Activated CD4-positive, alpha-beta memory T cell treated with anti-CD3 and anti-CD28 coated beads for 36 hours (primary cell): ENCODE data around the gene C19orf44. TPM values are rescaled to one million over a fixed set of nuclear protein-coding genes. Genes with fewer than 3 reads are reported as not detected.
A peak's percentile ranks its signal among the peaks of the same experiment; 100 is the strongest.
"Not testable (repeated sequence)": the region's sequence is repeated elsewhere in the genome, so short reads cannot be mapped to it uniquely, and the experiment has no call there.

ENCODE experiments used
- CTCF ChIA-PET: fragments of 350-600 bp; sonication (Branson Sonifier 250); formaldehyde crosslinking; loops from one replicate; lab custom pipeline; 2021; ENCODE audit warnings: antibody characterized with exemption, inconsistent platforms; lab: Charles Lee
- POLR2A ChIA-PET: fragments of 350-600 bp; sonication (Branson Sonifier 250); formaldehyde crosslinking; loops from one replicate; lab custom pipeline; 2021; ENCODE audit warnings: antibody characterized with exemption; lab: Charles Lee
- DNase-seq: peaks from one replicate; pipeline ENCODE4 v3.0.0-alpha.2; 2020
- H3K27ac Mint-ChIP-seq: one replicate; pipeline ENCODE4 v1.8.0; 2021; ENCODE audit warnings: mixed read lengths
- H3K27me3 Mint-ChIP-seq: one replicate; pipeline ENCODE4 v1.8.0; 2021; ENCODE audit warnings: mixed read lengths
- H3K36me3 Mint-ChIP-seq: one replicate; pipeline ENCODE4 v1.8.0; 2021; ENCODE audit warnings: mixed read lengths
- H3K4me1 Mint-ChIP-seq: one replicate; pipeline ENCODE4 v1.8.0; 2021; ENCODE audit warnings: low read depth, mixed read lengths
- H3K4me3 Mint-ChIP-seq: one replicate; pipeline ENCODE4 v1.8.0; 2021; ENCODE audit warnings: mild to moderate bottlenecking, mixed read lengths
- H3K9me3 Mint-ChIP-seq: one replicate; pipeline ENCODE4 v1.8.0; 2021; ENCODE audit warnings: mixed read lengths
- intact Hi-C: fragments of 100-400 bp; cut with micrococcal nuclease; formaldehyde crosslinking; loops from one replicate; pipeline ENCODE4 v1.15.1; 2023
- total RNA-seq, 2 experiments: library from RNA; stranded (reverse); gene quantifications; one replicate each; pipeline ENCODE4 v1.2.3, GENCODE V29; 2021

C19orf44 gene
- total RNA-seq, 2 experiments from 2014 or later: 2.2 to 2.6 TPM

GRCh38 chr19:16470911-16471811, 25.0 kb upstream of the C19orf44 start:
- no peaks in the 10 kb centered on the region for H3K9me3 Mint-ChIP-seq
- H3K27ac Mint-ChIP-seq: peak overlapping the region; percentile 45
- peaks cover 34% of the 10 kb centered on the region for H3K4me1 Mint-ChIP-seq
- ChIA-PET POLR2A (interaction anchor here (1.3 kb wide), 1 partner anchor 713 kb away, joined by 3 read pairs; no protein-coding TSS in a partner anchor), CTCF (interaction anchor here (0.6 kb wide), 1 partner anchor 78 kb away, joined by 3 read pairs; no protein-coding TSS in a partner anchor)
- peak overlapping the region; percentile 87 for H3K4me3 Mint-ChIP-seq
- peak; percentile 55 for DNase-seq
- intact Hi-C loops: no loop called here
- H3K36me3 Mint-ChIP-seq: peaks cover 1% of the 10 kb centered on the region
- H3K27me3 Mint-ChIP-seq: no peaks in the 10 kb centered on the region

- H3K27me3 Mint-ChIP-seq, H3K9me3 Mint-ChIP-seq, CTCF ChIA-PET, POLR2A ChIA-PET, H3K27ac Mint-ChIP-seq, DNase-seq, H3K36me3 Mint-ChIP-seq: not testable (repeated sequence)
- peak overlapping the region; percentile 76 for H3K4me3 Mint-ChIP-seq
- peaks cover 26% of the 10 kb centered on the region for H3K4me1 Mint-ChIP-seq
- intact Hi-C loops: loop anchor here (1.0 to 2.0 kb wide), 2 partner anchors 24 to 156 kb away; partner anchors contain the start of genes C19orf44, CALR3 and MED26
These were observed 23.7 kb upstream of the C19orf44 start for GRCh38 chr19:16472559-16472899.

- peaks cover 22% of the 10 kb centered on the region for H3K4me1 Mint-ChIP-seq
- H3K9me3 Mint-ChIP-seq: no peaks in the 10 kb centered on the region
- ChIA-PET CTCF (no interaction called here), POLR2A (no interaction called here)
- H3K36me3 Mint-ChIP-seq: peaks cover 1% of the 10 kb centered on the region
- H3K27ac Mint-ChIP-seq: no peak overlapping the region
- intact Hi-C loops: loop anchor here (1.0 to 2.0 kb wide), 2 partner anchors 24 to 155 kb away; partner anchors contain the start of genes C19orf44, CALR3 and MED26
- H3K4me3 Mint-ChIP-seq: no peak overlapping the region
- no peak for DNase-seq
- H3K27me3 Mint-ChIP-seq: no peaks in the 10 kb centered on the region
These were observed 23.2 kb upstream of the C19orf44 start for GRCh38 chr19:16472992-16473391.

- POLR2A ChIA-PET: no interaction called here
- intact Hi-C loops: loop anchor here (2.0 kb wide), 1 partner anchor 23 kb away; the partner anchor contains the start of genes C19orf44 and CALR3
- H3K36me3 Mint-ChIP-seq: peaks cover 1% of the 10 kb centered on the region
- H3K27me3 Mint-ChIP-seq: no peaks in the 10 kb centered on the region
- no peaks in the 10 kb centered on the region for H3K9me3 Mint-ChIP-seq
- H3K4me1 Mint-ChIP-seq: peaks cover 19% of the 10 kb centered on the region
- CTCF ChIA-PET: no interaction called here
- H3K27ac Mint-ChIP-seq: no peak overlapping the region
- H3K4me3 Mint-ChIP-seq: no peak overlapping the region
- DNase-seq: no peak
These were observed 22.3 kb upstream of the C19orf44 start for GRCh38 chr19:16473875-16474392.

GRCh38 chr19:16476401-16476800, 19.8 kb upstream of the C19orf44 start:
- CTCF ChIA-PET: interaction anchor here (0.6 kb wide), 1 partner anchor 71 kb away, joined by 3 read pairs; no protein-coding TSS in a partner anchor
- Mint-ChIP-seq H3K9me3 (no peaks in the 10 kb centered on the region), H3K27me3 (no peaks in the 10 kb centered on the region), H3K36me3 (peaks cover 1% of the 10 kb centered on the region), H3K4me3 (no peak overlapping the region), H3K4me1 (no peaks in the 10 kb centered on the region), H3K27ac (no peak overlapping the region)
- intact Hi-C loops: no loop called here
- DNase-seq: no peak
- POLR2A ChIA-PET: no interaction called here

- intact Hi-C loops: no loop called here
- H3K27me3 Mint-ChIP-seq: no peaks in the 10 kb centered on the region
- H3K27ac Mint-ChIP-seq: no peak overlapping the region
- ChIA-PET CTCF (no interaction called here), POLR2A (interaction anchor here (1.2 kb wide), 1 partner anchor 25 kb away, joined by 3 read pairs; no protein-coding TSS in a partner anchor)
- no peak overlapping the region for H3K4me3 Mint-ChIP-seq
- DNase-seq: no peak
- no peaks in the 10 kb centered on the region for H3K9me3 Mint-ChIP-seq
- no peaks in the 10 kb centered on the region for H3K4me1 Mint-ChIP-seq
- H3K36me3 Mint-ChIP-seq: peaks cover 1% of the 10 kb centered on the region
These were observed 18.9 kb upstream of the C19orf44 start for GRCh38 chr19:16477311-16477710.

GRCh38 chr19:16482745-16483144, 13.4 kb upstream of the C19orf44 start:
- H3K27ac Mint-ChIP-seq: no peak overlapping the region
- H3K4me3 Mint-ChIP-seq: no peak overlapping the region
- ChIA-PET POLR2A (no interaction called here), CTCF (no interaction called here)
- H3K36me3 Mint-ChIP-seq: no peaks in the 10 kb centered on the region
- intact Hi-C loops: no loop called here
- no peaks in the 10 kb centered on the region for H3K9me3 Mint-ChIP-seq
- no peaks in the 10 kb centered on the region for H3K27me3 Mint-ChIP-seq
- no peak for DNase-seq
- no peaks in the 10 kb centered on the region for H3K4me1 Mint-ChIP-seq

GRCh38 chr19:16486476-16486875, 9.7 kb upstream of the C19orf44 start:
- H3K9me3 Mint-ChIP-seq, H3K27me3 Mint-ChIP-seq, POLR2A ChIA-PET, intact Hi-C loops, H3K4me1 Mint-ChIP-seq, H3K4me3 Mint-ChIP-seq, H3K27ac Mint-ChIP-seq, H3K36me3 Mint-ChIP-seq, DNase-seq: not testable (repeated sequence)
- CTCF ChIA-PET: interaction anchor here (0.7 to 0.9 kb wide), 2 partner anchors 31 to 46 kb away, joined by 3 read pairs; no protein-coding TSS in a partner anchor

- intact Hi-C loops: loop anchor here (1.0 to 5.0 kb wide), 6 partner anchors 24 to 299 kb away; partner anchors contain the start of genes AP1M1, CHERP and MED26
- POLR2A ChIA-PET: interaction anchor here (1.2 to 1.5 kb wide), 3 partner anchors 88 to 132 kb away, joined by 3 to 4 read pairs (median 3); partner anchors contain the start of gene MED26
- Mint-ChIP-seq H3K4me1 (peaks cover 17% of the 10 kb centered on the region), H3K9me3 (no peaks in the 10 kb centered on the region), H3K4me3 (peak overlapping the region; percentile 93), H3K27ac (no peak overlapping the region), H3K27me3 (no peaks in the 10 kb centered on the region), H3K36me3 (peaks cover 4% of the 10 kb centered on the region)
- no peak for DNase-seq
- CTCF ChIA-PET: interaction anchor here (1.0 kb wide), 1 partner anchor 28 kb away, joined by 3 read pairs; no protein-coding TSS in a partner anchor
These were observed 404 bp downstream of the C19orf44 start for GRCh38 chr19:16496613-16496983.

- intact Hi-C loops: loop anchor here (2.0 to 5.0 kb wide), 2 partner anchors 24 to 90 kb away; no protein-coding TSS in a partner anchor
These were observed 848 bp downstream of the C19orf44 start for GRCh38 chr19:16497042-16497441.

GRCh38 chr19:16497837-16498236, 1.6 kb downstream of the C19orf44 start:
- intact Hi-C loops: loop anchor here (2.0 to 5.0 kb wide), 2 partner anchors 25 to 89 kb away; no protein-coding TSS in a partner anchor
- CTCF ChIA-PET: interaction anchor here (0.7 kb wide), 1 partner anchor 56 kb away, joined by 4 read pairs; no protein-coding TSS in a partner anchor

More at GRCh38 chr19:16497042-16497441, 848 bp downstream of the C19orf44 start:
- DNase-seq: no peak
- CTCF ChIA-PET: interaction anchor here (1.0 kb wide), 1 partner anchor 29 kb away, joined by 3 read pairs; no protein-coding TSS in a partner anchor
- H3K4me3 Mint-ChIP-seq: peak overlapping the region; percentile 93
- H3K36me3 Mint-ChIP-seq: peaks cover 4% of the 10 kb centered on the region
- H3K9me3 Mint-ChIP-seq: no peaks in the 10 kb centered on the region
- H3K27me3 Mint-ChIP-seq: no peaks in the 10 kb centered on the region
- POLR2A ChIA-PET: interaction anchor here (1.5 kb wide), 1 partner anchor 131 kb away, joined by 4 read pairs; the partner anchor contains the start of gene MED26
- no peak overlapping the region for H3K27ac Mint-ChIP-seq
- H3K4me1 Mint-ChIP-seq: peaks cover 17% of the 10 kb centered on the region

More at GRCh38 chr19:16497837-16498236, 1.6 kb downstream of the C19orf44 start:
- Mint-ChIP-seq H3K4me3 (no peak overlapping the region), H3K27me3 (no peaks in the 10 kb centered on the region), H3K36me3 (peaks cover 4% of the 10 kb centered on the region), H3K27ac (no peak overlapping the region), H3K4me1 (peaks cover 17% of the 10 kb centered on the region), H3K9me3 (no peaks in the 10 kb centered on the region)
- no peak for DNase-seq
- POLR2A ChIA-PET: no interaction called here
